Measurements from ENCODE around the gene GOLGA3.
"Not testable (repeated sequence)": the region's sequence is repeated elsewhere in the genome, so short reads cannot be mapped to it uniquely, and the experiment has no call there.

GOLGA3 gene

GRCh38 chr12:132809391-132809790 lies 19.3 kb downstream of the GOLGA3 start:
- peak; percentile 34 for DNase-seq

DNA sequence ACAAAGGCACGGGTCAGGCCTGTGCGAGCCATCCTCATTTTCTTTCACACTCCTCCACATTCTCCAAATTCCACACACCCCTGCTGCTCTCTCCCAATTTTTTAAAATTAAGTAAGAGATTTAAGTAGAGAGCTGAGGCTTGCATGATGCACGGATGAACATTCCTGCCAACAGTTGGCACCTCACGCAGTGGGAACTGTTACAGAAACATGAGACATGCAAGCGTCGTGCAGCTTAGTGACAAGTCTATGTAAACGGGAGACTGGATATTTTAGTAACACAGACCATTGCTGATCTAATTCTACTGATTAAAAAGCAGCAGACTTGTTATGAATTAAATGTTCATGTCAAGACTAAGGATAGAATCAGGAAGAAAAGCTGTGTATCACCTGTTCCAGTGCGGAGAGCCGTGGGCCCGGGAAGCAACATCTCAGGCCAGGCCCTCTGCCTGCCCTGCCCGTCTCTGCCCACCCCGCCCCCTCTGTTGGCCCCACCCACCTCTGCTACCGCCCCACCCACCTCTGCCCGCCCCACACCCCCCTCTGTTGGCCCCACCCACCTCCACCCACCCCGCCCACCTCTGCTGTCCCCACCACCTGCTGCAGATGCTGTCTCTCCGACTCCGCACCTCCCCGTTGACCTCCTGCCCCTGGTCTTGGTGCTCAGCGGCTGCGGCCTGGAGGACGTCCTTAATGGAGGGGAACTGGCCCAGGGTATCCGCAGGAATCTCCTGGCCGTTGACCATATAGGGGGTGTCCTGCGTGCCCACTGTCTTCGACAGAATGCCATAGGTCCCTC lies 21.2 kb downstream of the GOLGA3 start:
- DNase-seq, result no peak

DNA sequence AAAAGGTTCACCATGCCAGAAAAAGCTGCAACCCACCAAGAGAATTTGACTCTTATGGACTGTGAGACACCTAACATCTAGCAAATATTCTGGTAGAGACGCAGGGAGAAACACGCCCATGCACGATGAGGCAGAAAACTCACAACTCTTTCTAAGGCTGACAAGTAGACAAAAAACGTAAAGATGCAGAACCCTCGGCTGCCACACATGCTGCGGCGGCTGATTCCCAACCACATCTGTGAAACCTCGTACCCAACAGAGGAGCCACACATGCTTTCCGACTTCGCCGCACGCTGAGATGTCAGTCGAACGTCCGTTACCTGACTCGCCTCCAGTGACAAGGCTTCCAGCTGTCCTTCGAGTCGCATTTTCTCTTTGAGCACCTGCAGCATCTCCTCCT lies 21.8 kb downstream of the GOLGA3 start:
- DNase-seq, result no peak

DNA sequence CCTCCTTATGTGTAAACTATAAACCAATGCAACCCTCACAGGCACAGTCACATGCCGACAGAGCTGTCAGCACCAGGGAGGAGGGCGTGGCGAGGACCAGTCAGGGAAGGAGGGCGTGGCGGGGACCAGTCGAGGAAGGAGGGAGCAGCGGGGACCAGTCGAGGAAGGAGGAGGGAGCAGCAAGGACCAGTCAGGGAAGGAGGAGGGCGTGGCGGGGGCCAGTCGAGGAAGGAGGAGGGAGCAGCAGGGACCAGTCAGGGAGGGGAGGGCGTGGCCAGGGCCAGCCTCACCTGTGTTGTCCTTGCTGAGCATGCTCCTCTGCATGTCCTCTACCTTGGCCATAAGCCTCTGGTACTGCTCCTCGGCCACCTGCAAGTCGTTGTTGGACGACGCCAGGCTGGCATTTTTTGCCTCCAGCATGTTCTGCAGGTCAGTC lies 24.2 kb downstream of the GOLGA3 start:
- DNase-seq, result no peak

DNA sequence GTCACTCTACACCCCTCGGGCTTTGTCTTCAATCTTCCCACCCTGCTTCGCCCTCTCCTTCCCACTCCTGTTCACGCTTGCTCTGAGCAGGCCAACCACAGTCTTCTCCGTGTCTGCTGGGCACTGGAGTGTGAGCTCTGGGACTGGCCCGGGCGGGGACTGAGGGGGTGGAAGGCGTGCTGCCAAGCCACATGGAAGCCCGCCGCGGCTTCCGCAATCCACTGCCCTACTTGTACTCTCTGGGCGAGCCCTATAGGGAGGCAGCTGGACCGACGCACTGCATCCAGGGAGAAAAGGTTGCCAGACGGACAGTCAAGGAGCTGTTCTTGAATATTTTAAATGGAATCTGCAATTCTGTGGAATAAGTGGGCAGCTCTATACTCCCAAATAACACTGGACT lies 24.8 kb downstream of the GOLGA3 start:
- no peak for DNase-seq

DNA sequence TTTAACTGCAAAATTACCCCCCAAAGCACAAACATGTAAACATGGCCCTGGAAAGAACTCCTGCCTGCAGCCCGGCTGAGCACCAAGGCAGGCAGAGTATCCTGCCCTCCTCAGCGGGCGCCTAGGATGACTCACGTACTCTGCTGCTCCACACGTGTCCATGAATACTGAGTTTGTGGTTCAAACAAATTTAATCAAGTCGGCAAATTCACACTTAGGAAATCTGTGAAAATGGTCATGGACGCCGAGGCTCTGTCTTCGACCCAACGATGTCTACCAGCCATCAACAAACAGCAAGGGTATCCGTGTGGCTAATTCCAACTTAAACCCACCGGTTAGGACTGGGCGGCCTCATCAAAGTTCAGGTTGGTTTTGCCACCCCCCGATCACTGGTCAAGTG lies 25.5 kb downstream of the GOLGA3 start:
- no peak for DNase-seq

DNA sequence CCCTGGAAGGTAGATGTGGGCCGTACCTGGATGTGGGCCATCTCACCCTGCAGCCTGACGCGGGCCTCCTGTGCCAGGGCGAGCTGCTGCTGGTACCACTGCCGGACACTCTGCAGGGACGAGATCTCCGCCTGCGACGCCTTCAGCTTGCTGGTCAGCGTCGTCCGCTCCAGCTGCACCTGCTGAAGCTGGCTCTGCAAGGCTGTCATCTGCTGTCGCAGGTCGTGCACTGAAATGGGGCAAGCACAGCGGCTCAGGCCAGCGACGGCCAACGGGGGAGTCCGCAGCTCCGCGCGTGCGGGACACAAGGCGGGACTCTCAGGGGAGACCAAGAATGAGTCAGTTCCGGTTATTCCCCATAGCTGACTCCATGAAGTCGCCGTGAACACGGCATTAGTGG lies 26.9 kb downstream of the GOLGA3 start:
- DNase-seq, result no peak

- DNase-seq, result no peak
Observed at GRCh38 chr12:132798836-132799235, 29.8 kb downstream of the GOLGA3 start.

DNA sequence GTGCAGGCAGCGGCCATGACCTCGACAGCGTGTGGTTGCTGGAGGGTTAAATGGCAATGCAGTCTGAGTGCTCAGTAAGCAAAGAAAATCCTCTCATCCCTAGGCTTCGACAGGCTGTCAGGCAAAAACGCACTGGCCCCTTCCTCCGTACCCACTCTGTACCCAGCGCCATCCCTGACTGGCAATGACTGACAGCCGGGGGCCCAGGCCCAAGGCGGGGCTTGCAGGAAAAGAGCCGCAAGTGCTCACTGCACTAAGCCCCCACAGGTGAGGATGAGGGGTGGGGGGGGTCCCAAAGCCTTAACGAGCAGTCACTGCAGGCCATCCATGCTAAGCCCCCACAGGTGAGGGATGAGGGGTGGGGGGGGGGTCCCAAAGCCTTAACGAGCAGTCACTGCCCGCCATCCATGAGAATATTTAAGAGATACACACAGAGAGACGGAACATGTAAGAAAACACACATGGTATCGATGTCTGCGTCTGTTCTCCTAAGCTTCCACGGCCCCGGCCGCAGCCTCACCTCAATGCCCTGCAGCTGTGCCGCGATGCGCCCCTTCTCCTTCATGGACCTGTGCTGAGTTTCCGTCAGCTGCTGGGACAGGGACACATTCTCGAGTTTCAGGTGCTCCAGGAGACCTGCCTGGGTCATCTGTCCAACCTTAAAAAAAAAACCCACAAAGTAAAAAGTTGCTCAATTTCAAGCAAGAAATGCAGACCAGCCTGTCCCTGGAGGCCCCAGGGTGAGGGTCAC lies 30.7 kb downstream of the GOLGA3 start:
- no peak for DNase-seq

DNA sequence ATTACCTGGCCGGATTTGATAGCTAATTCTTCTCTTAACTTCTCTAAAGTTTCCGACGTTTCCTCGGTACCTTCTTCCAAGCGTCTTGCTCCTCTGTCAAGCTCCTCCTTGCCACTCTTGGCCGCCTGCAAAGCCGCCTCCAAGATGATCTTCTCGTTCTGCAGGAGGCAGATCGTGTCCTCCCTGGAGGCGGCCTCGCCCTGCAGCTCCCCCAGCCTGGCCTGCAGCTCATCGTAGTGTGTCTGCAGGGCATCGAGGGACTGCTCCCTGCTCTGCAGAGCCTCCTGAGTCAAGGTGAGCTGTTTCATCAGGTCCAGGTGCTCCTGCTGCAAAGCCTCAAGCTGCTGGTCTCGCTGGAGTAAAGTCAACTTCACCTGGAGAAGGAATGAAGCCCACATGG lies 32.8 kb downstream of the GOLGA3 start:
- DNase-seq, result no peak

DNA sequence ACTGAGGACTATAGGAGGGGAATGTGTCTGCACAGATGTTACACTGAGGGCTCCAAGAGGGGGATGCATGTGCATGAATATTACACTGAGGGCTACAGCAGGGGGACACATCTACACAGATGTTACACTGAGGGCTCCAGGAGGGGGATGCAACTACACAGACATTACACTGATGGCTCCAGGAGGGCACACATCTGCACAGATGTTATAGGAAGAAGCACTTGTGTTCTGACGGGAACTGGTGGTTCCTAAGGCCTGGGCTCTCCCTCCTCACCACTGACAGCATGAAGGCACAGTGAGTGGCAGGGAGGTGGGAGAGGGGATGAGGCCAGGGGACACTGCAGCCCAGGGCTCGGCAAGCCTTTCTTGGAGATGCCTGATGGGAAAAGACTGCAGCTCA lies 36.7 kb downstream of the GOLGA3 start:
- DNase-seq, result not testable (repeated sequence)

GRCh38 chr12:132789099-132789471 lies 39.6 kb downstream of the GOLGA3 start:
- DNase-seq, result no peak

DNA sequence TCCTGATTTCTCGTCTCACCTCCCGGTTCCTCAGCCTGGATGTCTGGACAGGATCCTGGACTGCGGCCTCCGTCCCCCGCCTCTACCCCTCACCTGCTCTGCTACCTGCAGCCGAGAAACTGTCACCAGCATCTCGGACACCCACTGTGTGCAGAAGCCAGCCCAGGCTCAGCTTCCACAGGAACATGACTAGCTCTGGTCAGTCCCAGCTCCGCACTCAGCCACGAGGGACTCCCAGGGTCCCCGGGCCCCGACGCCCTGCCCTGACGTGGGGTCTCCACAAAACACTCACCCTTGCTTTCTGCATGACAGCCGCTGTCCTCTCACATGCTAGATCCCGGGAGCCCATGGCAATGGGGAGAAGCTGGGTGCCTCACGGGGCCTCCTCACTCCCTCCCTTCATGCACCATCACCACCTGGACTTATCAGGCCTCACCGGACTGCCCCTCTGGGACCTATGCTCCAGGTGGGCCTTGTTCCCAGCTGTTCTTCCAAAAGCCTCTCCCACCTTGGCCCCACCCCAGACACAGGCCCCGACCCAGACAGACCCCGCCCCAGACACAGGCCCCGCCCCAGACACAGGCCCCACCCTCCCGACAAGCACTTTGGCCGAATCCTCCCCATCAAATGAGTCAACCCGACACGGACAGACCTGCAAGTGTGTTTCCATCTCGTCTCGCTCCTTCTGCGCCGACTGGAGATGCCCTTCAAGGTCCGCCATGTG lies 40.1 kb downstream of the GOLGA3 start:
- DNase-seq, result no peak

GRCh38 chr12:132787877-132788276 lies 40.8 kb downstream of the GOLGA3 start:
- DNase-seq, result no peak

- no peak for DNase-seq
Observed at GRCh38 chr12:132786192-132786591, 42.5 kb downstream of the GOLGA3 start.

- no peak for DNase-seq
Observed at GRCh38 chr12:132784580-132784979, 44.1 kb downstream of the GOLGA3 start.

- DNase-seq, result no peak
Observed at GRCh38 chr12:132783917-132784531, 44.6 kb downstream of the GOLGA3 start.

GRCh38 chr12:132781938-132782337 lies 46.7 kb downstream of the GOLGA3 start:
- DNase-seq, result no peak

GRCh38 chr12:132779781-132780353 lies 48.8 kb downstream of the GOLGA3 start:
- no peak for DNase-seq

GRCh38 chr12:132777614-132778013 lies 51.1 kb downstream of the GOLGA3 start:
- no peak for DNase-seq

- no peak for DNase-seq
Observed at GRCh38 chr12:132776816-132777568, 51.7 kb downstream of the GOLGA3 start.

DNA sequence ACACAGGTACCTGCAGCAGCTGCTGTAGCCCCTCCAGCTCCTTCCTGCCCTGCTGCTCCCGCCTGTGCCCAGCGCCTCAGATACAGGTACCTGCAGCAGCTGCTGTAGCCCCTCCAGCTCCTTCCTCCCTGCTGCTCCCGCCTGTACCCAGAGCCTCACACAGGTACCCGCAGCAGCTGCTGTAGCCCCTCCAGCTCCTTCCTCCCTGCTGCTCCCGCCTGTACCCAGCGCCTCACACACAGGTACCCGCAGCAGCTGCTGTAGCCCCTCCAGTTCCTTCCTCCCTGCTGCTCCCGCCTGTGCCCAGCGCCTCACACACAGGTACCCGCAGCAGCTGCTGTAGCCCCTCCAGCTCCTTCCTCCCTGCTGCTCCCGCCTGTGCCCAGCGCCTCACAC lies 52.4 kb downstream of the GOLGA3 start:
- not testable (repeated sequence) for DNase-seq
